A549 (cell line): ENCODE data around the gene MCTP2. TPM values are rescaled to one million over a fixed set of nuclear protein-coding genes. Genes with fewer than 3 reads are reported as not detected.

Source experiments
- ATAC-seq, 2 experiments: fragments of 200-7000 bp in 1 of 2; fragments of >200 bp in 1 of 2; cut with Nextera tagmentation in 1 of 2; cut with Tn5 transposase in 1 of 2; 3 replicates each; pipeline versions ENCODE4 v1.8.0 to v1.9.1; 2018 to 2020; ENCODE audit warnings: mild to moderate bottlenecking in 1 of 2, moderate library complexity in 1 of 2
- CTCF ChIA-PET: fragments of 300-600 bp; sonication (Branson Sonifier 250); formaldehyde crosslinking; extraction: SDS; loops from one replicate; lab custom pipeline; 2021; ENCODE audit warnings: antibody characterized with exemption, inconsistent platforms; lab: Yijun Ruan, JAX
- POLR2A ChIA-PET: fragments of 350-600 bp; formaldehyde crosslinking; extraction: SDS; loops from one replicate; lab custom pipeline; 2021; ENCODE audit warnings: antibody characterized with exemption, inconsistent platforms; lab: Yijun Ruan, JAX
- DNase-seq, 2 experiments: peaks; one replicate each; pipeline versions ENCODE4 v3.0.0 to v3.0.0-alpha.2; 2011 to 2016; ENCODE audit warnings: low read depth in 1 of 2, low spot score in 1 of 2
- FAIRE-seq: peaks from 2 replicates; lab custom pipeline; 2011; peaks lifted over from hg19 to GRCh38; lab: Jason Lieb, UNC
- H3K27ac ChIP-seq, 2 experiments: fragments of >200 bp; sonication (Bioruptor Twin); formaldehyde crosslinking; 3 replicates each; pipeline ENCODE4 v1.5.1; 2016 to 2017
- H3K4me1 ChIP-seq: fragments of >200 bp; sonication (Bioruptor Twin); formaldehyde crosslinking; 3 replicates; pipeline ENCODE4 v1.6.1; 2016
- H3K4me2 ChIP-seq: fragments of >200 bp; sonication (Bioruptor Twin); formaldehyde crosslinking; 3 replicates; pipeline ENCODE4 v1.6.1; 2016
- H3K4me3 ChIP-seq: fragments of >200 bp; sonication (Bioruptor Twin); formaldehyde crosslinking; 3 replicates; pipeline ENCODE4 v1.5.1; 2016
- H3K9me3 ChIP-seq: fragments of >200 bp; sonication (Bioruptor Twin); formaldehyde crosslinking; 3 replicates; pipeline ENCODE4 v1.6.1; 2016
- CHD2 ChIP-seq: fragments of 150-350 bp; IDR thresholded peaks from 2 replicates; pipeline ENCODE4 v1.6.1; 2014; ENCODE audit warnings: low read length; ENCODE audit not compliant: partially characterized antibody
- CHD4 ChIP-seq: fragments of 200-600 bp; sonication (generic); IDR thresholded peaks from 2 replicates; pipeline ENCODE4 v1.6.1; 2016; ENCODE audit warnings: antibody characterized with exemption, mild to moderate bottlenecking, borderline replicate concordance
- EHF ChIP-seq: fragments of 250-450 bp; sonication (Bioruptor Pico); IDR thresholded peaks from 2 replicates; pipeline ENCODE4 v1.5.0; 2020; ENCODE audit warnings: mild to moderate bottlenecking
- EHMT2 ChIP-seq: fragments of 200-600 bp; sonication (generic); IDR thresholded peaks from 2 replicates; pipeline ENCODE4 v1.6.1; 2016; ENCODE audit warnings: antibody characterized with exemption, low read depth, mild to moderate bottlenecking, moderate library complexity
- EP300 ChIP-seq, 2 experiments: fragments of >200 bp; sonication (Bioruptor Twin); formaldehyde crosslinking; IDR thresholded peaks; 2 replicates in 1 of 2; 3 replicates in 1 of 2; pipeline ENCODE4 v1.6.1; 2016 to 2017
- ESRRA ChIP-seq: fragments of 150-350 bp; IDR thresholded peaks from 2 replicates; pipeline ENCODE4 v1.6.1; 2014; ENCODE audit warnings: mild to moderate bottlenecking, low read length, borderline replicate concordance
- FOSL2 ChIP-seq, 2 experiments: fragments of 450-650 bp in 1 of 2; fragments of >200 bp in 1 of 2; sonication (Bioruptor Twin) in 1 of 2; formaldehyde crosslinking; IDR thresholded peaks; 2 replicates each; pipeline versions ENCODE4 v1.5.0 to v1.6.1; 2016 to 2020; ENCODE audit warnings: mild to moderate bottlenecking in 1 of 2, moderate library complexity in 1 of 2
- GATA3 ChIP-seq: IDR thresholded peaks from 2 replicates; pipeline ENCODE4 v1.6.1; 2012; ENCODE audit warnings: borderline replicate concordance
- HOXA7 ChIP-seq: fragments of 250-450 bp; sonication (Bioruptor Pico); IDR thresholded peaks from 2 replicates; pipeline ENCODE4 v1.5.0; 2020; ENCODE audit warnings: mild to moderate bottlenecking, moderate library complexity
- HOXB13 ChIP-seq: fragments of 250-450 bp; sonication (Bioruptor Pico); IDR thresholded peaks from 2 replicates; pipeline ENCODE4 v1.5.0; 2020; ENCODE audit warnings: low read depth, mild to moderate bottlenecking, moderate library complexity
- HOXB5 ChIP-seq: fragments of 250-450 bp; sonication (Bioruptor Pico); IDR thresholded peaks from 2 replicates; pipeline ENCODE4 v1.5.0; 2020; ENCODE audit warnings: mild to moderate bottlenecking, moderate library complexity
- JUNB ChIP-seq: fragments of >200 bp; sonication (Bioruptor Twin); formaldehyde crosslinking; IDR thresholded peaks from 2 replicates; pipeline ENCODE4 v1.6.1; 2016
- KDM5A ChIP-seq: fragments of 200-600 bp; sonication (generic); IDR thresholded peaks from 2 replicates; pipeline ENCODE4 v1.6.1; 2016; ENCODE audit warnings: antibody characterized with exemption, mild to moderate bottlenecking
- MAFK ChIP-seq: fragments of 450-650 bp; IDR thresholded peaks from 2 replicates; pipeline ENCODE4 v1.6.1; 2014; ENCODE audit not compliant: partially characterized antibody
- NFE2L2 ChIP-seq: fragments of 150-350 bp; conservative IDR thresholded peaks from 2 replicates; pipeline ENCODE4 v1.6.1; 2014; ENCODE audit warnings: low read length
- NPAS2 ChIP-seq: fragments of 250-450 bp; sonication (Bioruptor Pico); IDR thresholded peaks from 2 replicates; pipeline ENCODE4 v1.8.0; 2022; ENCODE audit warnings: mild to moderate bottlenecking, moderate library complexity, borderline replicate concordance
- NR3C1 ChIP-seq: fragments of >200 bp; sonication (Bioruptor Twin); formaldehyde crosslinking; IDR thresholded peaks from 3 replicates; pipeline ENCODE4 v1.6.1; 2017
- RAD21 ChIP-seq, 2 experiments: fragments of >200 bp in 1 of 2; sonication (Bioruptor Twin) in 1 of 2; formaldehyde crosslinking in 1 of 2; IDR thresholded peaks in 1 of 2; conservative IDR thresholded peaks in 1 of 2; 2 replicates in 1 of 2; 3 replicates in 1 of 2; pipeline ENCODE4 v1.6.1; 2012 to 2018; ENCODE audit warnings: inconsistent platforms in 1 of 2
- RCOR1 ChIP-seq: fragments of 150-350 bp; IDR thresholded peaks from 2 replicates; pipeline ENCODE4 v1.6.1; 2014; ENCODE audit warnings: antibody characterized with exemption, low read length, low read depth
- RFX5 ChIP-seq: fragments of 450-650 bp; IDR thresholded peaks from 2 replicates; pipeline ENCODE4 v1.7.1; 2014; ENCODE audit warnings: antibody characterized with exemption, mild to moderate bottlenecking, moderate library complexity
- RNF2 ChIP-seq: fragments of 200-600 bp; sonication (generic); IDR thresholded peaks from 2 replicates; pipeline ENCODE4 v1.6.1; 2016; ENCODE audit warnings: low read depth, mild to moderate bottlenecking, antibody characterized with exemption, moderate library complexity, borderline replicate concordance
- ZFP36 ChIP-seq: fragments of 450-650 bp; IDR thresholded peaks from 2 replicates; pipeline ENCODE4 v1.6.1; 2014; ENCODE audit warnings: borderline replicate concordance; ENCODE audit not compliant: partially characterized antibody
- ZSCAN20 ChIP-seq: fragments of 250-450 bp; sonication (Bioruptor Pico); IDR thresholded peaks from 2 replicates; pipeline ENCODE4 v1.8.0; 2022; ENCODE audit warnings: mild to moderate bottlenecking, moderate library complexity
- WGBS: methylation state at CpG from one replicate; pipeline ENCODE4 v1.1.6; 2017; ENCODE audit errors: missing lambda C conversion rate; 5-methylcytosine and 5-hydroxymethylcytosine counted together
- polyA plus RNA-seq, 4 experiments: library from polyadenylated mRNA; depleted of rRNA in 3 of 4; stranded (reverse); fragments of >200 nt; fragmentation: RNase III in 1 of 4; extraction: RNeasy Plus Mini Kit Qiagen cat#74134 plus additional on column Dnase treatment in 1 of 4; gene quantifications; 2 replicates in 3 of 4; 3 replicates in 1 of 4; pipeline ENCODE4 v1.2.3, GENCODE V29; 2011 to 2017
- TF ChIP-seq, protein P1 (sequence below): IDR thresholded peaks from 2 replicates; pipeline ENCODE4 v1.6.1; 2012; ENCODE audit warnings: low read depth, borderline replicate concordance
- TF ChIP-seq, protein P2 (sequence below): fragments of 450-650 bp; IDR thresholded peaks from 2 replicates; pipeline ENCODE4 v1.6.1; 2014; ENCODE audit warnings: antibody characterized with exemption
- TF ChIP-seq, protein P3 (sequence below): fragments of 250-450 bp; sonication (Bioruptor Pico); IDR thresholded peaks from 2 replicates; pipeline ENCODE4 v1.5.0; 2020; ENCODE audit warnings: low read depth, mild to moderate bottlenecking, moderate library complexity
- TF ChIP-seq, protein P4 (sequence below): fragments of 250-450 bp; sonication (Bioruptor Pico); IDR thresholded peaks from 2 replicates; pipeline ENCODE4 v1.5.0; 2021; ENCODE audit warnings: mild to moderate bottlenecking, moderate library complexity, borderline replicate concordance

Gene MCTP2
- polyA plus RNA-seq, 2 of the 4 experiments (the other 2 are of a cell fraction) = not detected

DNA sequence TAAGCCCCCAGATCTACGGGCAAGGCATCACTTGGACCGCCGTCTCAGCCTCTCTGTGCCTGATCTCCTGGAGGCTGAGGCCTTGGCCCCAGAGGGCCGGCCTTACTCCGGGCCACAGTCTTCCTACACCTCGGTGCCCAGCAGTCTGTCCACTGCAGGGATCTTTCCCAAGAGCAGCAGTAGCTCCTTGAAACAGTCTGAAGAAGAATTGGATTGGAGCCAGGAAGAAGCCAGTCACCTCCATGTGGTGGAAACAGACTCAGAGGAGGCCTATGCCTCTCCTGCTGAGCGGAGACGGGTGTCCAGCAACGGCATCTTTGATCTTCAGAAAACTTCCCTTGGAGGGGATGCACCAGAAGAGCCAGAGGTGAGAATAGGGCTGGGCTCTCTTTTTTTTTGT lies 67.0 kb downstream of the MCTP2 start:
- WGBS = 11% methylated on average over 9 of the region's 9 CpGs

DNA sequence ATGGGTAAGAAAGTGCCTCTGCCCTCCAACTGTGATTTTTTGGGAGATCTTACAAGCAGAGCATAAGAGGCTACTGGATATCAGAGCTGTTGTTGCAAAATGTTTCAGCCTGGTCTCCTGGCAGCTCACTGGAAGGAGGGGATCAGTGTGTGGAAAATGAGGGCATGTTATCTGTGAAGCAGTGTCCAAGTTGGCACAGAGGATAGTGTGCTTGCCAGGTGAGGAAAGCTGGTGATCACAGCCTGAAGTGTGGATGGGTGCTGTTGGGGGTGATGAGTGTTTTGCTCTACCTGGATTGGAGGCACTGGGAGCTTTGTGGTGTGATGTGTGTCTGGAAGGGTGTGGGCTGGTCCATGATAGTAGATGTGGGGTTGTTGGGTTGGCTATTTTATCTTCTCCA lies 69.3 kb downstream of the MCTP2 start:
- Histone ChIP-seq H3K27ac (no peak overlapping the region), H3K4me1 (no peaks in the 10 kb centered on the region), H3K9me3 (no peaks in the 10 kb centered on the region; the same call in 1 of the 3 replicates), H3K4me2 (no peak overlapping the region), H3K4me3 (no peak overlapping the region)
- ChIA-PET POLR2A (no interaction called here), CTCF (no interaction called here)
- TF ChIP-seq FOSL2 (IDR thresholded peaks at IDR 0.05) = no peak
- TF ChIP-seq FOSL2 (CRISPR knock-in tag; IDR thresholded peaks at IDR 0.05) = no peak
- no peak for TF ChIP-seq HOXA7
- TF ChIP-seq NFE2L2 = no peak
- TF ChIP-seq ESRRA = no peak
- no peak for TF ChIP-seq HOXB13 (CRISPR knock-in tag)
- no peak for TF ChIP-seq KDM5A
- no peak for TF ChIP-seq JUNB
- no peak for TF ChIP-seq MAFK
- TF ChIP-seq EHF (CRISPR knock-in tag) = no peak
- TF ChIP-seq RNF2 = no peak
- no peak for TF ChIP-seq RAD21 (conservative IDR thresholded peaks at IDR 0.05 in 1 of 2, IDR thresholded peaks at IDR 0.05 in 1 of 2)
- no peak for TF ChIP-seq NR3C1
- no peak for TF ChIP-seq RCOR1
- no peak for TF ChIP-seq HOXB5 (CRISPR knock-in tag)
- no peak for TF ChIP-seq CHD4
- TF ChIP-seq, protein P1, sequence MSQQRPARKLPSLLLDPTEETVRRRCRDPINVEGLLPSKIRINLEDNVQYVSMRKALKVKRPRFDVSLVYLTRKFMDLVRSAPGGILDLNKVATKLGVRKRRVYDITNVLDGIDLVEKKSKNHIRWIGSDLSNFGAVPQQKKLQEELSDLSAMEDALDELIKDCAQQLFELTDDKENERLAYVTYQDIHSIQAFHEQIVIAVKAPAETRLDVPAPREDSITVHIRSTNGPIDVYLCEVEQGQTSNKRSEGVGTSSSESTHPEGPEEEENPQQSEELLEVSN = no peak
- TF ChIP-seq, protein P2, sequence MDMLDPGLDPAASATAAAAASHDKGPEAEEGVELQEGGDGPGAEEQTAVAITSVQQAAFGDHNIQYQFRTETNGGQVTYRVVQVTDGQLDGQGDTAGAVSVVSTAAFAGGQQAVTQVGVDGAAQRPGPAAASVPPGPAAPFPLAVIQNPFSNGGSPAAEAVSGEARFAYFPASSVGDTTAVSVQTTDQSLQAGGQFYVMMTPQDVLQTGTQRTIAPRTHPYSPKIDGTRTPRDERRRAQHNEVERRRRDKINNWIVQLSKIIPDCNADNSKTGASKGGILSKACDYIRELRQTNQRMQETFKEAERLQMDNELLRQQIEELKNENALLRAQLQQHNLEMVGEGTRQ = no peak
- no peak for TF ChIP-seq ZSCAN20
- TF ChIP-seq, protein P3, sequence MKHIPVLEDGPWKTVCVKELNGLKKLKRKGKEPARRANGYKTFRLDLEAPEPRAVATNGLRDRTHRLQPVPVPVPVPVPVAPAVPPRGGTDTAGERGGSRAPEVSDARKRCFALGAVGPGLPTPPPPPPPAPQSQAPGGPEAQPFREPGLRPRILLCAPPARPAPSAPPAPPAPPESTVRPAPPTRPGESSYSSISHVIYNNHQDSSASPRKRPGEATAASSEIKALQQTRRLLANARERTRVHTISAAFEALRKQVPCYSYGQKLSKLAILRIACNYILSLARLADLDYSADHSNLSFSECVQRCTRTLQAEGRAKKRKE = no peak
- TF ChIP-seq RFX5 = no peak
- DNase-seq (no peak), ATAC-seq (no peak), FAIRE-seq (no peak)

More for the DNA sequence above, 67.0 kb downstream of the MCTP2 start:
- DNase-seq (no peak), FAIRE-seq (no peak), ATAC-seq (no peak)
- H3K27ac ChIP-seq = no peak overlapping the region
- CTCF ChIA-PET = no interaction called here
- H3K4me3 ChIP-seq = no peak overlapping the region
- no peak overlapping the region for H3K4me2 ChIP-seq
- POLR2A ChIA-PET = no interaction called here
- no peaks in the 10 kb centered on the region for H3K4me1 ChIP-seq
- TF ChIP-seq EHMT2 (no peak), GATA3 (no peak), EP300 (IDR thresholded peaks at IDR 0.05) (no peak), CHD2 (no peak), ZFP36 (no peak), NPAS2 (CRISPR knock-in tag) (no peak), NR3C1 (no peak)
- TF ChIP-seq, protein P2 = no peak
- TF ChIP-seq, protein P3 = no peak
- TF ChIP-seq, protein P4, sequence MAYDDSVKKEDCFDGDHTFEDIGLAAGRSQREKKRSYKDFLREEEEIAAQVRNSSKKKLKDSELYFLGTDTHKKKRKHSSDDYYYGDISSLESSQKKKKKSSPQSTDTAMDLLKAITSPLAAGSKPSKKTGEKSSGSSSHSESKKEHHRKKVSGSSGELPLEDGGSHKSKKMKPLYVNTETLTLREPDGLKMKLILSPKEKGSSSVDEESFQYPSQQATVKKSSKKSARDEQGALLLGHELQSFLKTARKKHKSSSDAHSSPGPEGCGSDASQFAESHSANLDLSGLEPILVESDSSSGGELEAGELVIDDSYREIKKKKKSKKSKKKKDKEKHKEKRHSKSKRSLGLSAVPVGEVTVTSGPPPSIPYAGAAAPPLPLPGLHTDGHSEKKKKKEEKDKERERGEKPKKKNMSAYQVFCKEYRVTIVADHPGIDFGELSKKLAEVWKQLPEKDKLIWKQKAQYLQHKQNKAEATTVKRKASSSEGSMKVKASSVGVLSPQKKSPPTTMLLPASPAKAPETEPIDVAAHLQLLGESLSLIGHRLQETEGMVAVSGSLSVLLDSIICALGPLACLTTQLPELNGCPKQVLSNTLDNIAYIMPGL = no peak
- H3K9me3 ChIP-seq = no peaks in the 10 kb centered on the region; the same call in 1 of the 3 replicates
